ENCODE data around the gene SYT1. TPM values are rescaled to one million over a fixed set of nuclear protein-coding genes. Genes with fewer than 3 reads are reported as not detected.

Gene SYT1
- total RNA-seq, 1 experiment from 2014 or later = 15.8 TPM

GRCh38 chr12:79351251-79351650, 486.7 kb downstream of the SYT1 start:
- Histone ChIP-seq H3T11ph (ENCODE audit: low read length) (no peak overlapping the region), H3K27me3 (ENCODE audit: insufficient read depth, low read length) (no peaks in the 10 kb centered on the region), H3K27ac (ENCODE audit: insufficient read length, low read depth, low read length) (no peak overlapping the region), H2AK5ac (ENCODE audit: insufficient read length, low read length) (no peak overlapping the region), H3K14ac (ENCODE audit: insufficient read depth, low read length) (no peak overlapping the region), H3K23me2 (ENCODE audit: insufficient read length, low read depth, low read length, poor library complexity, severe bottlenecking) (no peaks in the 10 kb centered on the region), H3K79me1 (ENCODE audit: insufficient read depth, low read depth, low read length, poor library complexity, severe bottlenecking) (no peaks in the 10 kb centered on the region), H2BK120ac (ENCODE audit: low read depth, low read length, poor library complexity, severe bottlenecking) (no peak overlapping the region), H2AFZ (ENCODE audit: low read length) (no peak overlapping the region), H3K18ac (ENCODE audit: insufficient read length, low read depth, low read length) (no peak overlapping the region), H3K4me1 (ENCODE audit: insufficient read depth, low read length) (no peaks in the 10 kb centered on the region; the same call in 1 of the 2 replicates), H3K4ac (ENCODE audit: low read depth, low read length) (no peak overlapping the region), H3K79me2 (ENCODE audit: insufficient read depth, low read length) (no peaks in the 10 kb centered on the region), H2BK5ac (ENCODE audit: insufficient read length, low read length) (no peak overlapping the region), H3K9ac (ENCODE audit: extremely low read depth, insufficient read length, low read length) (no peak overlapping the region), H4K8ac (replicated peaks; ENCODE audit: insufficient read length, low read depth, low read length) (no peak overlapping the region), H3K23ac (ENCODE audit: insufficient read length, low read depth, low read length) (no peak overlapping the region), H2BK12ac (ENCODE audit: insufficient read length, low read depth, low read length) (no peak overlapping the region), H4K5ac (ENCODE audit: insufficient read length, low read depth, low read length) (no peak overlapping the region), H4K91ac (ENCODE audit: insufficient read length, low read depth, low read length) (no peak overlapping the region), H4K20me1 (ENCODE audit: control insufficient read depth, insufficient read depth, insufficient read length) (no peaks in the 10 kb centered on the region), H2BK20ac (ENCODE audit: low read depth, low read length, poor library complexity, severe bottlenecking) (no peak overlapping the region), H3K4me2 (ENCODE audit: insufficient read depth, insufficient read length, low read length) (no peak overlapping the region), H2BK15ac (ENCODE audit: low read depth, low read length) (no peak overlapping the region), H3K9me3 (ENCODE audit: control insufficient read depth, low read depth, low read length) (no peaks in the 10 kb centered on the region), H3K56ac (ENCODE audit: insufficient read length, low read depth, low read length) (no peak overlapping the region)
- no CpG with 5 or more reads among the region's 3 CpGs for WGBS (ENCODE audit: extremely low coverage, insufficient read length, low lambda C conversion rate)
- H3K4me1 Mint-ChIP-seq = peaks cover 9 to 14% of the 10 kb centered on the region in 2 experiments
- no peaks in the 10 kb centered on the region for H3K9me3 Mint-ChIP-seq
- no peaks in the 10 kb centered on the region; a peak in 2 of 7 replicates for H3K36me3 Mint-ChIP-seq (ENCODE audit: insufficient read depth in 1 of 3, low read depth in 3 of 3)
- no peaks in the 10 kb centered on the region for H3K27me3 Mint-ChIP-seq (ENCODE audit: low read depth)
- H3K4me3 Mint-ChIP-seq = no peak overlapping the region
- H3K27ac Mint-ChIP-seq = peak overlapping the region in 2 of 3 experiments; percentile 0 to 8; a peak in 1 of 7 replicates
- TF ChIP-seq CTCF (conservative IDR thresholded peaks at IDR 0.05) = no peak
- DNase-seq = no peak

Data from H9 (cell line).